GM23248 (cell line): ENCODE data around the gene MLNR.

Experiments used
- EZH2 ChIP-seq: fragments of 200-600 bp; sonication (generic); IDR thresholded peaks from 2 replicates; pipeline ENCODE4 v1.6.1; 2018; ENCODE audit warnings: antibody characterized with exemption, mild to moderate bottlenecking; ENCODE audit not compliant: insufficient read depth, poor library complexity, severe bottlenecking
- EZH2phosphoT487 ChIP-seq: fragments of 200-600 bp; sonication (generic); IDR thresholded peaks from 2 replicates; pipeline ENCODE4 v1.6.1; 2018; ENCODE audit warnings: antibody characterized with exemption, moderate library complexity, mild to moderate bottlenecking, low read depth; ENCODE audit not compliant: insufficient read depth

DNA sequence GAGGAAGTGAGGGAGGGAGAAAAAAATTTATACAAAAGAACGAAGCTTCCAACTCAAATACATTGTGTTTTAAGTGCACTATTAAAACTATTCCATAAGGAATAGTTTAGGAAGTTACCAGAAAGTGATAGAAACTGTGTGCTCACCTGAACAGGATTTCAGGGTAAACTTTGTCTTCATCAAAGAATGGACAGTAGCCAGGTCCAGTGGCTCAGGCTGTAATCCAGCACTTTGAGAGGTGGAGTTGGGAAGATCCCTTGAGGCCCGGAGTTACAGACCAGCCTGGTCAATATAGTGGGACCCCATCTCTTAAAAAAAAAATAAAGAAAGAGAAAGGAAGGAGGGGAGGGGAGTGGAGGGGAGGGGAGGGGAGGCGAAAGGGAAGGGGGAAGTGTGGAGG lies 14.6 kb downstream of the MLNR start:
- TF ChIP-seq EZH2, result no peak
- no peak for TF ChIP-seq EZH2phosphoT487
